Mucosa of gallbladder (tissue), 1 donor: ENCODE data around the gene DPYSL3. TPM values are rescaled to one million over a fixed set of nuclear protein-coding genes. Genes with fewer than 3 reads are reported as not detected.

ENCODE experiments used
- DNase-seq: peaks from one replicate; pipeline ENCODE4 v3.0.0-alpha.2; 2020; ENCODE audit warnings: low spot score
- total RNA-seq: library from RNA; stranded (reverse); gene quantifications from one replicate; pipeline ENCODE4 v1.2.1, GENCODE V29; 2021
- donor health status: DM: no; HTN: no; CAD: no.

The DPYSL3 gene
- total RNA-seq, 1 donor from 2014 or later, result 94.6 TPM

GRCh38 chr5:147404706-147405105, 105.2 kb downstream of the DPYSL3 start:
- no peak for DNase-seq

DNA sequence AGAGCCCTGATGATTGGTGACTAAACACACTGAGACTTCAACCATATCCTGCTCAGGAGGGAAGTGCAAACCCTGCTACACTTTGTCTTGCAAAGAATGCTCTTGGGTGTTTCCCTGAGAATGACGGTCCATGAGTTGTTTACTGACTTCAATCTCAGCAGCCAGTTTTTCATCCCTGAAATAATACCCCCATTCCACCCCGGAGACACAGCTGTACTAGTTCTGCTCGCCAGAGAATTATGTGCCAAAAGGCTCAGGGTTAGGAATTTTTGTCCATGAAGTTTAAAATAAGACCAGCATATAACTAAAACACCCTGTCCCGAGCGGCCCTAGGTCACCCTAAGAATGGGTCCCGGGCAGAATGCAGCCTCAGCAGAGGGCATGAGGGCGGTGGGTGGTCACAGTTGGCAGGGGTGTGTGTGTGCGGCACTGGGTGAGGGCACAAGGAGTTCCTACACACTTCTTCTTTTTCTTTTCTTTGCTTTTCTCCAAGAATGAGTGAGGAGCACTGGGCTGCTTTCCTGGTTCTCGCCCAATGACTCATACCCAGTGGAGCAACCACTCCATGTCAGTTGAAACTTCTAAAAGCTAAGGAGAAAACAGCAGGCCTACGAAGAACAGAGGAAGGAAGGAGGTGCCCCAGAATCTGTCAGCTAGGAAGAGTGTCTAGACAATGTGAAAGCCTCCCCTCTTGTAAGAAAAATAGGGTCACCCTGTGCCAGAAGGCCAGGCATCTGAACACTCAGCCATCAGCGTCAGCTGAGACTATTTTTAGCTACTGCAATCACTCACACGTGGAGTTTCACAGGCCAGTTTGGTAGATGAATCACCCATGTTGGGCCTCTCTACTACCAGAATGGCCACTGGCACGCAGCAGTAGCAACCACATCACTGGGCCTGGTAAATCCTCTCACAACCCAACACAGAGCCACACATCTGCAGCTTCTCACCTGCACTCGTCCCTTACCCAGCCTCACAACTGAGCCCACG, 105.9 kb downstream of the DPYSL3 start:
- DNase-seq, result peak; percentile 29

DNA sequence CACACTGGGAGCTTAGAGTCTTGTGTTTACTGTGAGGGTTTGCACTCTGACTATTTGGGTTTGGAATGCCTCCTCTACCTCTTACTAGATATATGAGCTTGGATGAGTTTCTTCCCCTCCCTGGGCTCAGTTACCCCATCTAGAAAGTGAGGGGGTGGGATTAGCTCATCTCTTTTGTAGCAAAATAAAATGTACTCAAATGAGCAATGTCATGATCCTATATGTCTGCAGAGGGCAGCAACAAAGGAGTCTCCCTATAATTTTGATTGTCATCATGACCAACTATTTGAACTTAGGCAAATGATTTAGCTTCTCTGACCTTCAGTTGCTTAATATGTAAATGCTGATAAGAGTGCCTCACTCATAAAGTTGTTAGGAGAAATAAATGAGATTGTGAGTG, 109.0 kb downstream of the DPYSL3 start:
- DNase-seq, result no peak

GRCh38 chr5:147400126-147400809, 109.6 kb downstream of the DPYSL3 start:
- DNase-seq, result no peak

GRCh38 chr5:147398860-147399259, 111.0 kb downstream of the DPYSL3 start:
- no peak for DNase-seq

- no peak for DNase-seq
Measured at GRCh38 chr5:147397616-147398015, 112.3 kb downstream of the DPYSL3 start.

DNA sequence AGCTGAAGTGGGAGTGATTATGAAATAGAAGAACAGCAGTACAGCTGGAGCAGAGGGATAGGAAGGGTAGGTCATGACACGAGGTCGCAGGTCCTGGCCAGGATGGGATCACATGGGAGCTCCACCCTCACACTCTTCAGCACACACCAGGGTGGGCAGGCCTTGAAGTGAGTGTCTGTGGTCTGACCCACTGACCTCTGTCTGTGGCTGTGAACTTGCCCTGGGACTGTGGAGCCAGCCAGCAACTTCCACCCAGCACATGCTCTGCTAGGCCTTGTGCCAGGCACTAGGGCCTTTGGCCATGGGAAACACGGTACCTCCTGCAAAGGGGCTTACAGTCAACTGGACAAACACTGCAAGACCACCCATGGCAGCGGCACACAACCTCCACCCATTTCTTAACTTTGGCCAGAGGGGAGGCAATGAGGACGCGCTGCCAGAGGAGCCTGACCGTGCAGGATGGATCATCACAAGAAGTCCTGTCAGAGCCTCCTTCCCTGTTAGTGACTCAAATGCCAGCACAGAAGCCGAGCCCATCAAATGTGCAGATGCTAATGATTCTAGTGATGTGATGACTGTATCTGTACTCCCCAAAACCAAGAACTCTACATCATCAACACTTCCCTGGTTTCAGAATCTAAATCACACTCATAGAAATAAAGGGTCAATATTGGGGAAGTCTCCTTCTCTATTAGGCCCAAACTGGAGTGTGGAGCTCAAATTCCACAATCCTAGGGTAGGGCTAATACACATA, 113.6 kb downstream of the DPYSL3 start:
- peak; percentile 30 for DNase-seq

GRCh38 chr5:147393874-147394672, 115.8 kb downstream of the DPYSL3 start:
- no peak for DNase-seq

DNA sequence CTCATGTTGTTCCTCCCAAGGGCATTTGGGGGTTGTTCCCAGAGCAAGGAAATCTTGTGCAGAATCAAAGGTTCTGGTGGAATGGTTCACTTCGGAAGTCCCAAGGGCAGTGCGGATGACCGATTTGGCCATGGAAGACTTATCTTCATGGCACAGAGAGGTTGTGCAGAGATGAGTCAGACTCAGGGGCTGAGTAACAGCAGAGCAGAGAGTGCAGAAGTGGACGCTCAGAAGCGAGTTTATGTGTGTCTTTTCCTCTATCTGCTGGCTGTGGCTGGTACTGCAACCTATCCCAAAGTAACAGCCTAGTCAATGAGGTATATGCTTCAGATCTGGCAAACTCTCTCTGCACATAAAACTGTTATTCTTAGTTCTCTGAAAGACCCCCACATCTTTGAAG, 118.1 kb downstream of the DPYSL3 start:
- DNase-seq, result peak; percentile 27

DNA sequence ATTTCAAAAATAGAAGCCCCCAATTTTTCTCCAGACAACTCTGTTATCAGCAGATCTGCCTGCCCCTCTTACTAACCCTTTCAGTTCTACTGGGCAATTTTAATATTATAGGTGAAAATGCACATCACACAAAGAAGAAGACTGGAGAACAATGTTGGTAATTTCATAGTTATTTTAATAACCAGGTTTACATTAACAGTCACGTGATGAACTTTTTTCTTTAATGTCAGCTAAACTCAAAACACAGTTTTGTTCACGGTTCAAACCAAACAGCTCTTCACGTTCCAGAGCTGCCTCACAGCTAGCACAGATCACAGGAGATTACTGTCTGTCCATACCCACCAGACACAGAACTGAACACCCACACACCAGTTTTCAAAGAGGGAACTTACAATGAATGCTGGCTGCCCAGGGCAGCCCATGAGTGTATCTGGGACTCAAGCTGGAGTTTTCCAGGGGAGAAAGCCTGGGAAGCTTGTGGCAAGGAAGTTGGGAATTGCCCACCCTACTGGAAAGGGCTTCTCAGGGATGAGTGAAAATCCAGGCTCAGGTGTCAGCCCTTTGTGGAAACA, 119.1 kb downstream of the DPYSL3 start:
- DNase-seq, result no peak

- no peak for DNase-seq
Measured at GRCh38 chr5:147388184-147389108, 121.4 kb downstream of the DPYSL3 start.

DNA sequence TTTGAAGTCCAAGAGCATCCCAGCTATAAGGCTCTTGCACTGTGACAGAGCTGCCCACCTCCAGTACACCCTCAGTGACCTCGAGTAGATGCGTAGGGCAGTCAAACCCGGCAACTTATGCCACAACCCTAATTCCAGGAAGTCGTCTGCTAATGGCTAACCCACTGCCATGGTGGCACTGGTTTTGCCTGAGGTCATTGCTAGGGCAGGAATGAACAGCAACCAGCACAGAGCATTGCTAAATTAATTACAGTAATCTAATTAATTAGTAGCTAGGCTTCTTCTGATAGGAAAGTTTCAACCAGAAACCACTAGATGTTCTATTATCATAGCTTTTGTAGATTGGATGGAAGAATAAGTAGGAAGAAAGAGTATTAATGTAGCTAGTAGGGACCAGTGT, 122.8 kb downstream of the DPYSL3 start:
- DNase-seq, result no peak

GRCh38 chr5:147384346-147385193, 125.3 kb downstream of the DPYSL3 start:
- no peak for DNase-seq

DNA sequence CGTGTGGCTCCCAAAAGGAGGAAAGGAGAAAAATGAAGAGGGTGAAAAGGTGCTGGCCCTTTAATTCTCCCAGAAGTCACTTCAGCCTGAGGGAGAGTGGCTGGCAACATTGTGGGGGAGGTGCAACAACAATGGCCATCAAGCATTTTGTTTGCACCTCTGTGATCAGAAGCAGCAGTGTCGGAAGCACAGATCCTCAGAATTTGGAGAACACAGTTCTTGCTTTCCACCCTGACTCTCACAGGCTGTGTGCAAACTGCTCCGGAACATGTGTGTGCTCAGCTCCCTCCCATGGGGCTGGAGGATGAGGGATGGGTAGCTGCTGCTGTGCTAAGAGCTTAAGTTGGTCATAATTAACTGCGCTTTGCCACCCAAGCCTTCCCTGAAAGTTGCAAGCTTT, 127.1 kb downstream of the DPYSL3 start:
- no peak for DNase-seq

GRCh38 chr5:147381555-147381954, 128.3 kb downstream of the DPYSL3 start:
- DNase-seq, result no peak

DNA sequence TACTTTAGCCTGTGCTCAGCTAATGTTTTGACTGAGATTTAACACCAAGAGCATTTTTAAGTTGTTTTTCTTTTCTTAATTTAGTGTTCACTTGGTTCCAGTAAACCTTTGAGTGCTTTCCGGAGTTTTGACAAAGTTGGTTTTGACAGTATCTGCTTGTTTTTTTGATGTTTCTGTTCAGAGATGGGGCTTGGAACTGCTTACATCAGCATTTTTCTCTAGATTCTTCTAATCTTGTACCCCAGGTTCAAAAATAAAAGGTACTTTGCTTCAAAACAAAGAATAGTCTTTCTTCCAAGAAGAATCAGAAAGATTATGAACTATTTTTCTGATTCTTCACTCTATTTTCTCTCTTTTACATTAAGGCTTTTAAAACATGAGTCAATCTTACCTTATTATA, 132.2 kb downstream of the DPYSL3 start:
- no peak for DNase-seq

GRCh38 chr5:147375151-147375550, 134.7 kb downstream of the DPYSL3 start:
- DNase-seq, result no peak

GRCh38 chr5:147373328-147373727, 136.5 kb downstream of the DPYSL3 start:
- DNase-seq, result no peak

DNA sequence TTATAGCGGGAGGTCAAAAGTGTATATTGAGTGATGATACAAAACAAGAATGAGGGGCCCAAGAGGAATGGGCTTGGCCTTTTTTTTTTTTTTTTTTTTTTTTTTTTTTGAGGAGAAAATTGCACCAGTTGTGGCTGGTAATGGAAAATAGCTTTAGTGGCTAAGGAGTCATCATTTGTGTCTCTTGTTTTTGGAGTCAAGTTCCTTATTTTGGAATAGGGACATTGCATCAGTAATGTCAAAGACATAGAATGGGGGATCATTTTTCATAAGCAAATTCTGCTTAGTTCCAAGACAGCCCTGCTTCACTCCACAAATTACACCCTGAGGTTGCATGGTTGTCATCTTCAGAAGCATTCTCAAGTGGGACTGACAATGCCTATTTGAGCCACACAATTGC, 137.7 kb downstream of the DPYSL3 start:
- no peak for DNase-seq
